ENCODE data around the gene HSD17B12. TPM values are rescaled to one million over a fixed set of nuclear protein-coding genes. Genes with fewer than 3 reads are reported as not detected.

Gene HSD17B12
- total RNA-seq, 1 donor from 2014 or later, result 58.3 TPM

- no peak for TF ChIP-seq CTCF (IDR thresholded peaks at IDR 0.05)
- ATAC-seq (ENCODE audit: low read depth) (no peak), DNase-seq (no peak)
- H3K27ac Mint-ChIP-seq, result no peak overlapping the region
- H3K4me1 Mint-ChIP-seq, result no peaks in the 10 kb centered on the region
- no peaks in the 10 kb centered on the region for H3K27me3 Mint-ChIP-seq
- ChIA-PET POLR2A (no interaction called here), CTCF (no interaction called here)
- H3K4me3 Mint-ChIP-seq, result no peak overlapping the region
- peaks cover 63% of the 10 kb centered on the region for H3K36me3 Mint-ChIP-seq (ENCODE audit: low read depth)
- intact Hi-C loops (cut with micrococcal nuclease), result no loop called here
- H3K9me3 Mint-ChIP-seq, result peaks cover 9% of the 10 kb centered on the region
Observed at GRCh38 chr11:43802509-43802908, 122.0 kb downstream of the HSD17B12 start.

- TF ChIP-seq CTCF (IDR thresholded peaks at IDR 0.05), result no peak
- ATAC-seq (ENCODE audit: low read depth) (no peak), DNase-seq (no peak)
- no peak overlapping the region for H3K27ac Mint-ChIP-seq
- peaks cover 9% of the 10 kb centered on the region for H3K9me3 Mint-ChIP-seq
- H3K4me3 Mint-ChIP-seq, result no peak overlapping the region
- H3K36me3 Mint-ChIP-seq (ENCODE audit: low read depth), result peaks cover 57% of the 10 kb centered on the region
- CTCF ChIA-PET, result no interaction called here
- no peaks in the 10 kb centered on the region for H3K27me3 Mint-ChIP-seq
- intact Hi-C loops (cut with micrococcal nuclease), result no loop called here
- H3K4me1 Mint-ChIP-seq, result no peaks in the 10 kb centered on the region
- POLR2A ChIA-PET, result no interaction called here
Observed at GRCh38 chr11:43803766-43804165, 123.2 kb downstream of the HSD17B12 start.

- DNase-seq (no peak), ATAC-seq (ENCODE audit: low read depth) (no peak)
- intact Hi-C loops (cut with micrococcal nuclease), result no loop called here
- ChIA-PET POLR2A (no interaction called here), CTCF (no interaction called here)
- Mint-ChIP-seq H3K4me1 (no peaks in the 10 kb centered on the region), H3K27ac (no peak overlapping the region), H3K9me3 (peaks cover 9% of the 10 kb centered on the region), H3K36me3 (ENCODE audit: low read depth) (peaks cover 34% of the 10 kb centered on the region), H3K27me3 (no peaks in the 10 kb centered on the region), H3K4me3 (no peak overlapping the region)
- no peak for TF ChIP-seq CTCF (IDR thresholded peaks at IDR 0.05)
Observed at GRCh38 chr11:43806976-43807375, 126.4 kb downstream of the HSD17B12 start.

- intact Hi-C loops (cut with micrococcal nuclease), result no loop called here
- POLR2A ChIA-PET, result no interaction called here
- DNase-seq (no peak), ATAC-seq (ENCODE audit: low read depth) (no peak)
- Mint-ChIP-seq H3K36me3 (ENCODE audit: low read depth) (peaks cover 20% of the 10 kb centered on the region), H3K4me1 (no peaks in the 10 kb centered on the region), H3K4me3 (no peak overlapping the region), H3K9me3 (peaks cover 1% of the 10 kb centered on the region), H3K27ac (no peak overlapping the region), H3K27me3 (no peaks in the 10 kb centered on the region)
- CTCF ChIA-PET, result no interaction called here
- TF ChIP-seq CTCF (IDR thresholded peaks at IDR 0.05), result no peak
Observed at GRCh38 chr11:43810929-43811596, 130.5 kb downstream of the HSD17B12 start.

DNA sequence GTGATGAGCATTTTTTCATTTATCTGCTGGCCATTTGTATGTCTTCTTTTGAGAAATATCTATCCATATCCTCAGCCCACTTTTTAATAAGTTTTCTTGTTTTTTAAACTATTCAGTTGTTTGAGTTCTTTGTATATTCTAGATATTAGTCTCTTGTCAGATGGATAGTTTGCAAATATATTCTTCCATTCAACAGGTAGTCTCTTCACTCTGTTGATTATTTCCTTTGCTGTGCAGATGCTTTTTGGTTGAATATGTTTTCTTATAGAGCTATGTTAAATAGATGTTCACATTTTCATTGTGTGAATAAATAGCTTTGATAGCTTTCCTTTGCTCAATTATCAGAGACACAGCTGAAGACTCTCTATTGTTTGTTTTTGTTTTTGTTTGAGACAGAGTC lies 131.9 kb downstream of the HSD17B12 start:
- no peaks in the 10 kb centered on the region for H3K27me3 Mint-ChIP-seq
- TF ChIP-seq CTCF (IDR thresholded peaks at IDR 0.05), result no peak
- no peak overlapping the region for H3K27ac Mint-ChIP-seq
- ATAC-seq (ENCODE audit: low read depth), result no peak
- intact Hi-C loops (cut with micrococcal nuclease), result no loop called here
- ChIA-PET POLR2A (no interaction called here), CTCF (no interaction called here)
- peaks cover 26% of the 10 kb centered on the region for H3K36me3 Mint-ChIP-seq (ENCODE audit: low read depth)
- no peaks in the 10 kb centered on the region for H3K4me1 Mint-ChIP-seq
- no peak for DNase-seq
- H3K9me3 Mint-ChIP-seq, result no peaks in the 10 kb centered on the region
- H3K4me3 Mint-ChIP-seq, result no peak overlapping the region
